HEK293 (cell line): ENCODE results near the gene PALMD.

Experiments
- CTCF ChIA-PET: fragments of 350-600 bp; formaldehyde crosslinking; extraction: SDS; loops from one replicate; lab custom pipeline; 2021; ENCODE audit warnings: antibody characterized with exemption; lab: Yijun Ruan, JAX
- POLR2A ChIA-PET: fragments of 300-600 bp; formaldehyde crosslinking; extraction: SDS; loops from one replicate; lab custom pipeline; 2020; ENCODE audit warnings: antibody characterized with exemption, inconsistent platforms; lab: Yijun Ruan, JAX
- H3K27ac ChIP-seq: fragments of 200-500 bp; sonication (Bioruptor generic); 2 replicates; pipeline ENCODE4 v1.5.1; 2014; ENCODE audit warnings: low read depth, low read length, control low read depth, inconsistent platforms; ENCODE audit errors: extremely low read depth
- H3K36me3 ChIP-seq, 2 experiments: fragments of 200-500 bp in 1 of 2; sonication (Bioruptor generic) in 1 of 2; 1 replicate in 1 of 2; 2 replicates in 1 of 2; pipeline ENCODE4 v1.5.1; 2014 to 2017; ENCODE audit warnings: inconsistent platforms in 2 of 2, low read length in 2 of 2; ENCODE audit not compliant: control insufficient read depth in 2 of 2, insufficient read depth in 1 of 2
- H3K4me1 ChIP-seq: fragments of 200-500 bp; sonication (Bioruptor generic); 2 replicates; pipeline ENCODE4 v1.5.1; 2014; ENCODE audit warnings: mild to moderate bottlenecking, low read length, inconsistent platforms; ENCODE audit not compliant: control insufficient read depth, insufficient read depth
- H3K4me3 ChIP-seq: 2 replicates; pipeline ENCODE4 v1.5.1; 2011; ENCODE audit warnings: low read depth, mild to moderate bottlenecking, control low read depth, low read length, moderate library complexity
- H3K9me3 ChIP-seq: fragments of 200-500 bp; sonication (Bioruptor generic); 2 replicates; pipeline ENCODE4 v1.5.1; 2014; ENCODE audit warnings: low read depth, low read length, inconsistent platforms; ENCODE audit not compliant: control insufficient read depth, insufficient read depth
- GLIS1 ChIP-seq: fragments of 450-650 bp; formaldehyde crosslinking; IDR thresholded peaks from 2 replicates; pipeline ENCODE4 v1.5.1; 2016; ENCODE audit warnings: missing biosample characterization, missing genetic modification characterization
- HOXA7 ChIP-seq: sonication (generic); formaldehyde crosslinking; IDR thresholded peaks from 2 replicates; pipeline ENCODE4 v1.8.1; 2022; ENCODE audit warnings: missing genetic modification reagents, borderline replicate concordance
- KLF1 ChIP-seq: fragments of 450-650 bp; formaldehyde crosslinking; IDR thresholded peaks from 2 replicates; pipeline ENCODE4 v1.5.1; 2016; ENCODE audit warnings: missing biosample characterization, missing genetic modification characterization
- KLF10 ChIP-seq: fragments of 450-650 bp; IDR thresholded peaks from 2 replicates; pipeline ENCODE4 v1.5.1; 2018; ENCODE audit warnings: missing biosample characterization, mild to moderate bottlenecking, missing genetic modification characterization
- SETDB1 ChIP-seq: IDR thresholded peaks from one replicate; pipeline ENCODE4 v1.6.1; 2017; ENCODE audit warnings: mild to moderate bottlenecking, low read length, moderate library complexity, mixed read lengths; ENCODE audit not compliant: insufficient read length
- YY2 ChIP-seq: fragments of 450-650 bp; formaldehyde crosslinking; IDR thresholded peaks from 2 replicates; pipeline ENCODE4 v1.5.1; 2016; ENCODE audit warnings: missing biosample characterization, missing genetic modification characterization
- ZBTB7A ChIP-seq: fragments of 450-650 bp; formaldehyde crosslinking; IDR thresholded peaks from 2 replicates; pipeline ENCODE4 v1.5.1; 2016; ENCODE audit warnings: low read depth, missing biosample characterization, missing genetic modification characterization
- ZFP3 ChIP-seq: fragments of 450-650 bp; formaldehyde crosslinking; IDR thresholded peaks from 2 replicates; pipeline ENCODE4 v1.5.1; 2016; ENCODE audit warnings: low read depth, missing biosample characterization, missing genetic modification characterization
- ZFP37 ChIP-seq: fragments of 450-650 bp; formaldehyde crosslinking; IDR thresholded peaks from 2 replicates; pipeline ENCODE4 v1.5.1; 2016; ENCODE audit warnings: missing biosample characterization, missing genetic modification characterization
- ZNF366 ChIP-seq: fragments of 450-650 bp; formaldehyde crosslinking; conservative IDR thresholded peaks from 2 replicates; pipeline ENCODE4 v1.5.1; 2016; ENCODE audit warnings: missing biosample characterization, missing genetic modification characterization
- ZNF404 ChIP-seq: fragments of 450-650 bp; formaldehyde crosslinking; IDR thresholded peaks from 2 replicates; pipeline ENCODE4 v1.5.1; 2017; ENCODE audit warnings: missing biosample characterization, missing genetic modification characterization
- ZNF433 ChIP-seq: fragments of 450-650 bp; formaldehyde crosslinking; IDR thresholded peaks from 2 replicates; pipeline ENCODE4 v1.5.1; 2016; ENCODE audit warnings: missing biosample characterization, missing genetic modification characterization, low read depth
- ZNF530 ChIP-seq: fragments of 450-650 bp; formaldehyde crosslinking; IDR thresholded peaks from 2 replicates; pipeline ENCODE4 v1.5.1; 2016; ENCODE audit warnings: low read depth, missing biosample characterization, missing genetic modification characterization
- ZNF623 ChIP-seq: fragments of 450-650 bp; formaldehyde crosslinking; IDR thresholded peaks from 2 replicates; pipeline ENCODE4 v1.5.1; 2016; ENCODE audit warnings: missing biosample characterization, missing genetic modification characterization
- ZSCAN16 ChIP-seq: fragments of 450-650 bp; formaldehyde crosslinking; IDR thresholded peaks from 2 replicates; pipeline ENCODE4 v1.5.1; 2016; ENCODE audit warnings: missing biosample characterization, missing genetic modification characterization
- TF ChIP-seq, protein P1 (sequence below): fragments of 450-650 bp; formaldehyde crosslinking; IDR thresholded peaks from 2 replicates; pipeline ENCODE4 v1.5.1; 2017; ENCODE audit warnings: missing biosample characterization, missing genetic modification characterization
- TF ChIP-seq, protein P2 (sequence below): fragments of 450-650 bp; formaldehyde crosslinking; IDR thresholded peaks from 2 replicates; pipeline ENCODE4 v1.5.1; 2017; ENCODE audit warnings: missing biosample characterization, missing genetic modification characterization
- TF ChIP-seq, protein P3 (sequence below): fragments of 450-650 bp; formaldehyde crosslinking; conservative IDR thresholded peaks from 2 replicates; pipeline ENCODE4 v1.5.1; 2016; ENCODE audit warnings: low read depth, missing biosample characterization, missing genetic modification characterization
- TF ChIP-seq, protein P4 (sequence below): fragments of 450-650 bp; formaldehyde crosslinking; IDR thresholded peaks from 2 replicates; pipeline ENCODE4 v1.5.1; 2016; ENCODE audit warnings: missing biosample characterization, missing genetic modification characterization
- TF ChIP-seq, protein P5 (sequence below): IDR thresholded peaks from 2 replicates; pipeline ENCODE4 v1.6.1; 2011; ENCODE audit warnings: mild to moderate bottlenecking, low read depth, low read length, borderline replicate concordance

PALMD gene

DNA sequence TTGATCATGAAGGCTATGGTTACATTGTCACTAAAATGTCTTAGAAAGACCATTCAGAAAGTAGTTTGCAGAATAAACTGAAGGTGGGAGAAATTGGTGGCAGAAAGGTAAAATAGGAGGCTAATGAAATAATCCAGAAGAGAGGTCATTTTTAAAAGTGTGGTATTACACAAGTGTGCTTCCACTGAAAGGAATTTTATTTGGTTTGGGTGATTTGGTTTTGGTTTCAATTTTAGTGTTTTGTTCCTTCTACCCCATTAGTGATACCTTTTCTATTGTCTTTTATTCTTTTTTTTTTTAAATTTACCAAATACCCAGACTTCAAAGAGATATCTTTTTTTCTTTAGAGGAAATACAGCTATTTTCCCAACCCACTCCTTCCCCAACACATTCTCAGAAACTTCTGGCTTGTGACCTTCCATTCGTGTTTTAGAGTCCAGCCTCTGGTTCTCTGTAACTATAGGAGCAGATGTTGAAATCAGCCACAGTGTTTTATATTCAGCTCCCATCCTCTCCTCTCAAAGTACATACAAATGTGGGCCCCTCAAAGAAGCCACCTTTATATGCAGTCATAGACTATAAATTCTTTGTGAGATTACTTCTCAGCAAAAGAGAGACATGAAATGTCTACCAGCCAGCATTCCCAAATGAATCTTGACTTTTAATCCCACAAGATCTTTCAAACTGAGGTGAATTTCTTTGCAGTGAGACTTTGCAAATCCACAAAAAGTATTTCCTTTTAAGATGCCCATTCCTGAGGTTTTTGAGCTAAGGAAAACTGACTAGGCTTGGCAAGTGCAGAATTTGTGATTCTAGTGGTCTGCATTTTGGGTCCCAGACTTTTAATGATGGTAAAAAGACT lies 42.0 kb upstream of the PALMD start:
- CTCF ChIA-PET, result interaction anchor here (0.5 to 1.0 kb wide), 4 partner anchors 31 to 1191 kb away, joined by 3 read pairs; no protein-coding TSS in a partner anchor
- TF ChIP-seq ZNF433 (tag by site-specific recombination) (no peak), ZBTB7A (tag by site-specific recombination) (no peak), KLF10 (tag by site-specific recombination) (no peak), YY2 (no peak), ZNF623 (no peak), HOXA7 (CRISPR knock-in tag) (no peak), ZFP3 (tag by site-specific recombination) (no peak), SETDB1 (no peak), GLIS1 (tag by site-specific recombination) (no peak), ZNF366 (no peak)
- TF ChIP-seq, protein P1, sequence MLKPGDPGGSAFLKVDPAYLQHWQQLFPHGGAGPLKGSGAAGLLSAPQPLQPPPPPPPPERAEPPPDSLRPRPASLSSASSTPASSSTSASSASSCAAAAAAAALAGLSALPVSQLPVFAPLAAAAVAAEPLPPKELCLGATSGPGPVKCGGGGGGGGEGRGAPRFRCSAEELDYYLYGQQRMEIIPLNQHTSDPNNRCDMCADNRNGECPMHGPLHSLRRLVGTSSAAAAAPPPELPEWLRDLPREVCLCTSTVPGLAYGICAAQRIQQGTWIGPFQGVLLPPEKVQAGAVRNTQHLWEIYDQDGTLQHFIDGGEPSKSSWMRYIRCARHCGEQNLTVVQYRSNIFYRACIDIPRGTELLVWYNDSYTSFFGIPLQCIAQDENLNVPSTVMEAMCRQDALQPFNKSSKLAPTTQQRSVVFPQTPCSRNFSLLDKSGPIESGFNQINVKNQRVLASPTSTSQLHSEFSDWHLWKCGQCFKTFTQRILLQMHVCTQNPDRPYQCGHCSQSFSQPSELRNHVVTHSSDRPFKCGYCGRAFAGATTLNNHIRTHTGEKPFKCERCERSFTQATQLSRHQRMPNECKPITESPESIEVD (tag by site-specific recombination), result no peak
- TF ChIP-seq, protein P2, sequence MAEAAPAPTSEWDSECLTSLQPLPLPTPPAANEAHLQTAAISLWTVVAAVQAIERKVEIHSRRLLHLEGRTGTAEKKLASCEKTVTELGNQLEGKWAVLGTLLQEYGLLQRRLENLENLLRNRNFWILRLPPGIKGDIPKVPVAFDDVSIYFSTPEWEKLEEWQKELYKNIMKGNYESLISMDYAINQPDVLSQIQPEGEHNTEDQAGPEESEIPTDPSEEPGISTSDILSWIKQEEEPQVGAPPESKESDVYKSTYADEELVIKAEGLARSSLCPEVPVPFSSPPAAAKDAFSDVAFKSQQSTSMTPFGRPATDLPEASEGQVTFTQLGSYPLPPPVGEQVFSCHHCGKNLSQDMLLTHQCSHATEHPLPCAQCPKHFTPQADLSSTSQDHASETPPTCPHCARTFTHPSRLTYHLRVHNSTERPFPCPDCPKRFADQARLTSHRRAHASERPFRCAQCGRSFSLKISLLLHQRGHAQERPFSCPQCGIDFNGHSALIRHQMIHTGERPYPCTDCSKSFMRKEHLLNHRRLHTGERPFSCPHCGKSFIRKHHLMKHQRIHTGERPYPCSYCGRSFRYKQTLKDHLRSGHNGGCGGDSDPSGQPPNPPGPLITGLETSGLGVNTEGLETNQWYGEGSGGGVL (tag by site-specific recombination), result no peak
- TF ChIP-seq, protein P3, sequence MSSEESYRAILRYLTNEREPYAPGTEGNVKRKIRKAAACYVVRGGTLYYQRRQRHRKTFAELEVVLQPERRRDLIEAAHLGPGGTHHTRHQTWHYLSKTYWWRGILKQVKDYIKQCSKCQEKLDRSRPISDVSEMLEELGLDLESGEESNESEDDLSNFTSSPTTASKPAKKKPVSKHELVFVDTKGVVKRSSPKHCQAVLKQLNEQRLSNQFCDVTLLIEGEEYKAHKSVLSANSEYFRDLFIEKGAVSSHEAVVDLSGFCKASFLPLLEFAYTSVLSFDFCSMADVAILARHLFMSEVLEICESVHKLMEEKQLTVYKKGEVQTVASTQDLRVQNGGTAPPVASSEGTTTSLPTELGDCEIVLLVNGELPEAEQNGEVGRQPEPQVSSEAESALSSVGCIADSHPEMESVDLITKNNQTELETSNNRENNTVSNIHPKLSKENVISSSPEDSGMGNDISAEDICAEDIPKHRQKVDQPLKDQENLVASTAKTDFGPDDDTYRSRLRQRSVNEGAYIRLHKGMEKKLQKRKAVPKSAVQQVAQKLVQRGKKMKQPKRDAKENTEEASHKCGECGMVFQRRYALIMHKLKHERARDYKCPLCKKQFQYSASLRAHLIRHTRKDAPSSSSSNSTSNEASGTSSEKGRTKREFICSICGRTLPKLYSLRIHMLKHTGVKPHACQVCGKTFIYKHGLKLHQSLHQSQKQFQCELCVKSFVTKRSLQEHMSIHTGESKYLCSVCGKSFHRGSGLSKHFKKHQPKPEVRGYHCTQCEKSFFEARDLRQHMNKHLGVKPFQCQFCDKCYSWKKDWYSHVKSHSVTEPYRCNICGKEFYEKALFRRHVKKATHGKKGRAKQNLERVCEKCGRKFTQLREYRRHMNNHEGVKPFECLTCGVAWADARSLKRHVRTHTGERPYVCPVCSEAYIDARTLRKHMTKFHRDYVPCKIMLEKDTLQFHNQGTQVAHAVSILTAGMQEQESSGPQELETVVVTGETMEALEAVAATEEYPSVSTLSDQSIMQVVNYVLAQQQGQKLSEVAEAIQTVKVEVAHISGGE (tag by site-specific recombination), result no peak
- TF ChIP-seq, all 188 proteins: peak for 0
- POLR2A ChIA-PET, result no interaction called here
- Histone ChIP-seq H3K27ac (no peak overlapping the region), H3K4me3 (no peak overlapping the region), H3K9me3 (no peaks in the 10 kb centered on the region), H3K36me3 (no peaks in the 10 kb centered on the region), H3K4me1 (no peaks in the 10 kb centered on the region)

DNA sequence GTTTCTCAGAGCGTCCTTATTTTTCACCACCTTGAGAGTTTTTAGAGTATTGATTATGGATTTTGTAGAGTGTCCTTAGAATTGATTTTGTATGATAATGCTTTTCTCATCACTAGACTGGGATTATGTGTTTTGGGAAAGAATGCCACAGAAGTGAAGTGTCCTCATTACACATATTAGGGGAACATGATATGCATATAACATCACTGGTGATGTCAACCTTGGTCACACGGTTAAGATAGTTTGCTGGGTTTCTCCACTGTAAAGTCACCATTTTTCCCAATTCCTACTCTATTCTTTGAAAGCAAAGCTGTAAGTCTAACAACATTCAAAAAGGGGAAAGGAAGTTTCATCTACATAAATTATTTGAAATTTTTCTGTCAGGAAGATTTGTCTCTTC lies 39.6 kb upstream of the PALMD start:
- CTCF ChIA-PET, result no interaction called here
- H3K4me1 ChIP-seq, result no peaks in the 10 kb centered on the region
- H3K4me3 ChIP-seq, result no peak overlapping the region
- H3K9me3 ChIP-seq, result no peaks in the 10 kb centered on the region
- H3K36me3 ChIP-seq, result no peaks in the 10 kb centered on the region
- POLR2A ChIA-PET, result no interaction called here
- TF ChIP-seq, protein P4, sequence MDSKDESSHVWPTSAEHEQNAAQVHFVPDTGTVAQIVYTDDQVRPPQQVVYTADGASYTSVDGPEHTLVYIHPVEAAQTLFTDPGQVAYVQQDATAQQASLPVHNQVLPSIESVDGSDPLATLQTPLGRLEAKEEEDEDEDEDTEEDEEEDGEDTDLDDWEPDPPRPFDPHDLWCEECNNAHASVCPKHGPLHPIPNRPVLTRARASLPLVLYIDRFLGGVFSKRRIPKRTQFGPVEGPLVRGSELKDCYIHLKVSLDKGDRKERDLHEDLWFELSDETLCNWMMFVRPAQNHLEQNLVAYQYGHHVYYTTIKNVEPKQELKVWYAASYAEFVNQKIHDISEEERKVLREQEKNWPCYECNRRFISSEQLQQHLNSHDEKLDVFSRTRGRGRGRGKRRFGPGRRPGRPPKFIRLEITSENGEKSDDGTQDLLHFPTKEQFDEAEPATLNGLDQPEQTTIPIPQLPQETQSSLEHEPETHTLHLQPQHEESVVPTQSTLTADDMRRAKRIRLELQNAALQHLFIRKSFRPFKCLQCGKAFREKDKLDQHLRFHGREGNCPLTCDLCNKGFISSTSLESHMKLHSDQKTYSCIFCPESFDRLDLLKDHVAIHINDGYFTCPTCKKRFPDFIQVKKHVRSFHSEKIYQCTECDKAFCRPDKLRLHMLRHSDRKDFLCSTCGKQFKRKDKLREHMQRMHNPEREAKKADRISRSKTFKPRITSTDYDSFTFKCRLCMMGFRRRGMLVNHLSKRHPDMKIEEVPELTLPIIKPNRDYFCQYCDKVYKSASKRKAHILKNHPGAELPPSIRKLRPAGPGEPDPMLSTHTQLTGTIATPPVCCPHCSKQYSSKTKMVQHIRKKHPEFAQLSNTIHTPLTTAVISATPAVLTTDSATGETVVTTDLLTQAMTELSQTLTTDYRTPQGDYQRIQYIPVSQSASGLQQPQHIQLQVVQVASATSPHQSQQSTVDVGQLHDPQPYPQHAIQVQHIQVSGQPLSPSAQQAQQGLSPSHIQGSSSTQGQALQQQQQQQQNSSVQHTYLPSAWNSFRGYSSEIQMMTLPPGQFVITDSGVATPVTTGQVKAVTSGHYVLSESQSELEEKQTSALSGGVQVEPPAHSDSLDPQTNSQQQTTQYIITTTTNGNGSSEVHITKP (tag by site-specific recombination), result no peak
- no peak for TF ChIP-seq ZSCAN16
- TF ChIP-seq KLF1 (tag by site-specific recombination), result no peak
- TF ChIP-seq, protein P5, sequence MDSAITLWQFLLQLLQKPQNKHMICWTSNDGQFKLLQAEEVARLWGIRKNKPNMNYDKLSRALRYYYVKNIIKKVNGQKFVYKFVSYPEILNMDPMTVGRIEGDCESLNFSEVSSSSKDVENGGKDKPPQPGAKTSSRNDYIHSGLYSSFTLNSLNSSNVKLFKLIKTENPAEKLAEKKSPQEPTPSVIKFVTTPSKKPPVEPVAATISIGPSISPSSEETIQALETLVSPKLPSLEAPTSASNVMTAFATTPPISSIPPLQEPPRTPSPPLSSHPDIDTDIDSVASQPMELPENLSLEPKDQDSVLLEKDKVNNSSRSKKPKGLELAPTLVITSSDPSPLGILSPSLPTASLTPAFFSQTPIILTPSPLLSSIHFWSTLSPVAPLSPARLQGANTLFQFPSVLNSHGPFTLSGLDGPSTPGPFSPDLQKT, result no peak
- no peak for TF ChIP-seq ZNF404 (tag by site-specific recombination)
- no peak for TF ChIP-seq ZFP37 (tag by site-specific recombination)
- no peak for TF ChIP-seq ZNF530 (tag by site-specific recombination)
- no peak overlapping the region for H3K27ac ChIP-seq
